ENCODE measurements around the gene USB1. TPM values are rescaled to one million over a fixed set of nuclear protein-coding genes. Genes with fewer than 3 reads are reported as not detected.

The USB1 gene
- total RNA-seq, 1 donor from 2014 or later: 43.0 TPM

GRCh38 chr16:58012481-58012880 lies 11.3 kb downstream of the USB1 start:
- peaks cover 4% of the 10 kb centered on the region for H3K4me1 Mint-ChIP-seq (ENCODE audit: low read depth)
- no peak overlapping the region for H3K27ac Mint-ChIP-seq
- H3K27me3 Mint-ChIP-seq: no peaks in the 10 kb centered on the region
- H3K4me3 Mint-ChIP-seq (ENCODE audit: low read depth): no peak overlapping the region
- peaks cover 14% of the 10 kb centered on the region for H3K36me3 Mint-ChIP-seq (ENCODE audit: insufficient read depth)
- DNase-seq (ENCODE audit: low spot score, unreplicated experiment): no peak
- TF ChIP-seq CTCF (IDR thresholded peaks at IDR 0.05; ENCODE audit: unreplicated experiment): no peak
- H3K9me3 Mint-ChIP-seq (ENCODE audit: low read depth): no peaks in the 10 kb centered on the region

- no peak for DNase-seq (ENCODE audit: low spot score, unreplicated experiment)
- no peak overlapping the region for H3K27ac Mint-ChIP-seq
- peaks cover 10% of the 10 kb centered on the region for H3K36me3 Mint-ChIP-seq (ENCODE audit: insufficient read depth)
- no peak overlapping the region for H3K4me3 Mint-ChIP-seq (ENCODE audit: low read depth)
- peaks cover 4% of the 10 kb centered on the region for H3K4me1 Mint-ChIP-seq (ENCODE audit: low read depth)
- TF ChIP-seq CTCF (IDR thresholded peaks at IDR 0.05; ENCODE audit: unreplicated experiment): no peak
- H3K9me3 Mint-ChIP-seq (ENCODE audit: low read depth): no peaks in the 10 kb centered on the region
- no peaks in the 10 kb centered on the region for H3K27me3 Mint-ChIP-seq
Measured at GRCh38 chr16:58013201-58013956, 12.2 kb downstream of the USB1 start.

GRCh38 chr16:58016840-58017446 lies 15.7 kb downstream of the USB1 start:
- TF ChIP-seq CTCF (IDR thresholded peaks at IDR 0.05; ENCODE audit: unreplicated experiment): no peak
- Mint-ChIP-seq H3K4me3 (ENCODE audit: low read depth) (no peak overlapping the region), H3K36me3 (ENCODE audit: insufficient read depth) (no peaks in the 10 kb centered on the region), H3K27ac (no peak overlapping the region), H3K4me1 (ENCODE audit: low read depth) (peaks cover 4% of the 10 kb centered on the region), H3K9me3 (ENCODE audit: low read depth) (no peaks in the 10 kb centered on the region), H3K27me3 (no peaks in the 10 kb centered on the region)
- DNase-seq (ENCODE audit: low spot score, unreplicated experiment): no peak

GRCh38 chr16:58018803-58019202 lies 17.6 kb downstream of the USB1 start:
- Mint-ChIP-seq H3K4me3 (ENCODE audit: low read depth) (no peak overlapping the region), H3K9me3 (ENCODE audit: low read depth) (no peaks in the 10 kb centered on the region), H3K27ac (no peak overlapping the region), H3K36me3 (ENCODE audit: insufficient read depth) (no peaks in the 10 kb centered on the region), H3K27me3 (no peaks in the 10 kb centered on the region), H3K4me1 (ENCODE audit: low read depth) (peaks cover 14% of the 10 kb centered on the region)
- TF ChIP-seq CTCF (IDR thresholded peaks at IDR 0.05; ENCODE audit: unreplicated experiment): peak; percentile 14
- no peak for DNase-seq (ENCODE audit: low spot score, unreplicated experiment)

- no peak for TF ChIP-seq CTCF (IDR thresholded peaks at IDR 0.05; ENCODE audit: unreplicated experiment)
- H3K27ac Mint-ChIP-seq: no peak overlapping the region
- no peaks in the 10 kb centered on the region for H3K27me3 Mint-ChIP-seq
- peaks cover 19% of the 10 kb centered on the region for H3K4me1 Mint-ChIP-seq (ENCODE audit: low read depth)
- H3K36me3 Mint-ChIP-seq (ENCODE audit: insufficient read depth): no peaks in the 10 kb centered on the region
- H3K9me3 Mint-ChIP-seq (ENCODE audit: low read depth): no peaks in the 10 kb centered on the region
- no peak overlapping the region for H3K4me3 Mint-ChIP-seq (ENCODE audit: low read depth)
- DNase-seq (ENCODE audit: low spot score, unreplicated experiment): no peak
Measured at GRCh38 chr16:58019866-58020538, 18.8 kb downstream of the USB1 start.

Measured in progenitor cell of endocrine pancreas (in vitro differentiated cells).